ENCODE measurements around the gene PPP1R9B. TPM values are rescaled to one million over a fixed set of nuclear protein-coding genes. Genes with fewer than 3 reads are reported as not detected.

PPP1R9B gene
- total RNA-seq, 2 donors from 2014 or later, result 24.1 to 34.6 TPM

DNA sequence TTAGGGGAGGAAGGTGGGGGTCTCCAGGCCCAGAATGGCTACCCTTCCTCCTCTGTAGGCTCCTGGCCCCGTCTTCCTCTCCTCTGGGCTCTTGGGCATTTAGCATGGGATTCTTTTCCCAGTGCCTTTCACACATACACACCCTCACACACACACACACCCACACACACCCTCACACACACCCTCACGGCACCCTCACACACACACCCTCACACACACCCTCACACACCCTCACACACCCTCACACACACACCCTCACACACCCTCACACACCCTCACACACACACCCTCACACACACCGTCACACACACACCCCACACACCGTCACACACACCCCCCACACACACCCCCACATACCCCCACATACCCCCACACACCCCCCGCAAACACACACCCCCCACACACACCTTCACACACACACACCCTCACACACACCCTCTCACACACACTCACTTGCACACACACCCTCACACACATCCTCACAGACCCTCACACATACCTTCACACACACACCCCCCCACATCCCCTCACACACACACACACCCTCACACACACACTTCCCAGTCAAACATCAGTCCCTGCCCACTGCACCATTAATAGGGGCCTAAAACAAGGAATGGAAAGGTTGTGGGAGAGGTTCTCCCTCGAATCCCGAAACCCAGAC, 16.2 kb upstream of the PPP1R9B start:
- H3K4me3 Mint-ChIP-seq, result no peak overlapping the region
- H3K9me3 Mint-ChIP-seq, result no peaks in the 10 kb centered on the region
- no peaks in the 10 kb centered on the region for H3K4me1 ChIP-seq (ENCODE audit: control insufficient read depth, insufficient read depth, low read length)
- H3K27ac ChIP-seq (ENCODE audit: low read depth, low read length), result no peak overlapping the region
- no peak overlapping the region for H3K9ac ChIP-seq (ENCODE audit: extremely low read depth, low read length, poor library complexity, severe bottlenecking)
- DNase-seq, result no peak
- no peaks in the 10 kb centered on the region for H3K27me3 ChIP-seq (ENCODE audit: control insufficient read depth, insufficient read depth, low read length, poor library complexity, severe bottlenecking)
- H3K36me3 Mint-ChIP-seq (ENCODE audit: low read depth), result no peaks in the 10 kb centered on the region
- H3K4me3 ChIP-seq (ENCODE audit: low read length), result no peak overlapping the region
- 72 to 100% methylated on average over 1 to 3 of the region's 7 CpGs for WGBS, 2 experiments (ENCODE audit: insufficient coverage in 1 of 2, insufficient read length in 1 of 2)
- peaks cover 12% of the 10 kb centered on the region for H3K27me3 Mint-ChIP-seq (ENCODE audit: insufficient read depth)
- no peaks in the 10 kb centered on the region for H3K36me3 ChIP-seq (ENCODE audit: control insufficient read depth, insufficient read depth, low read length)
- no peaks in the 10 kb centered on the region for H3K9me3 ChIP-seq (ENCODE audit: control insufficient read depth, low read length)
- no peak overlapping the region for H3K27ac Mint-ChIP-seq
- peaks cover 2% of the 10 kb centered on the region for H3K4me1 Mint-ChIP-seq
- no peak for TF ChIP-seq CTCF (conservative IDR thresholded peaks at IDR 0.05)

DNA sequence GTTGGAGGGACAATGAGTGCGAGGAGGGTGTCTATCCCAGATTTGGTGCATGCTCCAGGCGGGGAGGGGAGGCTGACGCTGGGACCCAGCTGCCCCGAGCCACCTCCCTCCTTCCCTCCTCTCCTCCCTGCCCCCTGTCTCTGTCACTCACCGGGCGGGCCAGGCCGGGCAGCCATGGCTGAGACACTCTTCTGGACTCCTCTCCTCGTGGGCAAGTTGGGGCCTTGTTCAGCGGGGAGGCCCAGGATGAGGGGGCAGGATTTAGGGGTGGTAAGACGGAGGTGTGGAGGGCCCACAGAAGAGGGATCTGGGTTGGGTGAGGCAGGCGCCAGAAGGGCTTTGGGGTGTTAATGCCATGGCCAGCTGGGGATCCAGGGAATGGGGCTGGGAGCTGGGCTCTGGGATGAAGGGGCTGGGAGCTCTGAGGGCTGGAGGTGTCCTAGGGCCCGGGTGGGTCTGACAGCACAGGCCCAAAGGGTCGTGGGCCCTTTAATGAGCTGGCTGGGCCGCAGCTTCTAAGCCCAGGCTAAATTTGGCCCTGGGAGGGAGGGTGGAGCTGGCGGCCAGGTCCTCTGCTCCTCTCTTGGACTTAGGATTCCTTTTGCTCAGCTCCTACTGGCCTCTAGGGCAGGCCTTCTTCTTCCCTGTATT, 15.5 kb upstream of the PPP1R9B start, which contains the start of gene SGCA:
Gene SGCA, plus strand, starts transcription at position 139 of the 651 bp plus-strand sequence. Its CDS starts 36 bp downstream, at position 175.
- Histone ChIP-seq H3K9ac (ENCODE audit: extremely low read depth, low read length, poor library complexity, severe bottlenecking) (no peak within 1 kb of the TSS), H3K36me3 (ENCODE audit: control insufficient read depth, insufficient read depth, low read length) (no peaks in the 10 kb centered on the region), H3K9me3 (ENCODE audit: control insufficient read depth, low read length) (no peaks in the 10 kb centered on the region), H3K27me3 (ENCODE audit: control insufficient read depth, insufficient read depth, low read length, poor library complexity, severe bottlenecking) (no peaks in the 10 kb centered on the region), H3K27ac (ENCODE audit: low read depth, low read length) (no peak within 1 kb of the TSS), H3K4me1 (ENCODE audit: control insufficient read depth, insufficient read depth, low read length) (no peaks in the 10 kb centered on the region), H3K4me3 (ENCODE audit: low read length) (no peak within 1 kb of the TSS)
- Mint-ChIP-seq H3K36me3 (ENCODE audit: low read depth) (no peaks in the 10 kb centered on the region), H3K27me3 (ENCODE audit: insufficient read depth) (peaks cover 14% of the 10 kb centered on the region), H3K9me3 (no peaks in the 10 kb centered on the region), H3K27ac (no peak within 1 kb of the TSS), H3K4me1 (peaks cover 5% of the 10 kb centered on the region), H3K4me3 (no peak within 1 kb of the TSS)
- no peak for TF ChIP-seq CTCF (conservative IDR thresholded peaks at IDR 0.05)
- DNase-seq, result no peak
- 71 to 98% methylated on average over 7 to 15 of the region's 15 CpGs for WGBS, 2 experiments (ENCODE audit: insufficient coverage in 1 of 2, insufficient read length in 1 of 2)

- H3K9ac ChIP-seq (ENCODE audit: extremely low read depth, low read length, poor library complexity, severe bottlenecking), result no peak overlapping the region
- no peaks in the 10 kb centered on the region for H3K9me3 Mint-ChIP-seq
- peaks cover 9% of the 10 kb centered on the region for H3K4me1 Mint-ChIP-seq
- H3K4me1 ChIP-seq (ENCODE audit: control insufficient read depth, insufficient read depth, low read length), result no peaks in the 10 kb centered on the region
- no peak for TF ChIP-seq CTCF (conservative IDR thresholded peaks at IDR 0.05)
- H3K4me3 Mint-ChIP-seq, result no peak overlapping the region
- DNase-seq, result no peak
- H3K36me3 ChIP-seq (ENCODE audit: control insufficient read depth, insufficient read depth, low read length), result no peaks in the 10 kb centered on the region
- no peak overlapping the region for H3K27ac ChIP-seq (ENCODE audit: low read depth, low read length)
- H3K27me3 Mint-ChIP-seq (ENCODE audit: insufficient read depth), result peaks cover 17% of the 10 kb centered on the region
- no peaks in the 10 kb centered on the region for H3K9me3 ChIP-seq (ENCODE audit: control insufficient read depth, low read length)
- no peak overlapping the region for H3K27ac Mint-ChIP-seq
- 87 to 90% methylated on average over 3 of the region's 3 CpGs for WGBS, 2 experiments (ENCODE audit: insufficient coverage in 1 of 2, insufficient read length in 1 of 2)
- H3K4me3 ChIP-seq (ENCODE audit: low read length), result no peak overlapping the region
- H3K36me3 Mint-ChIP-seq (ENCODE audit: low read depth), result no peaks in the 10 kb centered on the region
- H3K27me3 ChIP-seq (ENCODE audit: control insufficient read depth, insufficient read depth, low read length, poor library complexity, severe bottlenecking), result no peaks in the 10 kb centered on the region
Observed at GRCh38 chr17:50165466-50165865, 15.0 kb upstream of the PPP1R9B start.
